Measurements from ENCODE around the gene SLC35A4. TPM values are rescaled to one million over a fixed set of nuclear protein-coding genes. Genes with fewer than 3 reads are reported as not detected.

SLC35A4 gene
- total and polyA plus RNA-seq, 2 of the 13 experiments (the other 11 are each of a cell fraction or from before 2014, with no cell fraction given): 0.71 to 4.0 TPM

- TF ChIP-seq ZNF784 (CRISPR knock-in tag; IDR thresholded peaks at IDR 0.05; ENCODE audit: borderline replicate concordance): peak; percentile 30; the same call in 1 of the 2 replicates
- 0 out of 2 replicates have a peak, but pooled peaks have one; percentile 22 for TF ChIP-seq ZFP36L1 (CRISPR knock-in tag; IDR thresholded peaks at IDR 0.05)
- TF ChIP-seq ZMYM3 (CRISPR knock-in tag; IDR thresholded peaks at IDR 0.05): no peak
- 0 out of 2 replicates have a peak, but pooled peaks have one; percentile 4 for TF ChIP-seq ZNF609 (CRISPR knock-in tag; IDR thresholded peaks at IDR 0.05; ENCODE audit: borderline replicate concordance)
- TF ChIP-seq ZNF350 (CRISPR knock-in tag; IDR thresholded peaks at IDR 0.05; ENCODE audit: borderline replicate concordance, low read depth): 0 out of 2 replicates have a peak, but pooled peaks have one; percentile 87
- no peak for TF ChIP-seq SATB2 (CRISPR knock-in tag; IDR thresholded peaks at IDR 0.05)
- TF ChIP-seq ZNF878 (CRISPR knock-in tag; IDR thresholded peaks at IDR 0.05): 0 out of 2 replicates have a peak, but pooled peaks have one; percentile 22
- peak; percentile 65; the same call in 1 of the 2 replicates for TF ChIP-seq GLI4 (CRISPR knock-in tag; IDR thresholded peaks at IDR 0.05; ENCODE audit: borderline replicate concordance)
- TF ChIP-seq MBD4 (IDR thresholded peaks at IDR 0.05; ENCODE audit: borderline replicate concordance, low read length): 0 out of 2 replicates have a peak, but pooled peaks have one; percentile 15
- no peak for TF ChIP-seq ZMAT3 (CRISPR knock-in tag; conservative IDR thresholded peaks at IDR 0.05)
- TF ChIP-seq, protein P1, sequence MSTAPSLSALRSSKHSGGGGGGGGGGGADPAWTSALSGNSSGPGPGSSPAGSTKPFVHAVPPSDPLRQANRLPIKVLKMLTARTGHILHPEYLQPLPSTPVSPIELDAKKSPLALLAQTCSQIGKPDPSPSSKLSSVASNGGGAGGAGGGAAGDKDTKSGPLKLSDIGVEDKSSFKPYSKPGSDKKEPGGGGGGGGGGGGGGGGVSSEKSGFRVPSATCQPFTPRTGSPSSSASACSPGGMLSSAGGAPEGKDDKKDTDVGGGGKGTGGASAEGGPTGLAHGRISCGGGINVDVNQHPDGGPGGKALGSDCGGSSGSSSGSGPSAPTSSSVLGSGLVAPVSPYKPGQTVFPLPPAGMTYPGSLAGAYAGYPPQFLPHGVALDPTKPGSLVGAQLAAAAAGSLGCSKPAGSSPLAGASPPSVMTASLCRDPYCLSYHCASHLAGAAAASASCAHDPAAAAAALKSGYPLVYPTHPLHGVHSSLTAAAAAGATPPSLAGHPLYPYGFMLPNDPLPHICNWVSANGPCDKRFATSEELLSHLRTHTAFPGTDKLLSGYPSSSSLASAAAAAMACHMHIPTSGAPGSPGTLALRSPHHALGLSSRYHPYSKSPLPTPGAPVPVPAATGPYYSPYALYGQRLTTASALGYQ (CRISPR knock-in tag; IDR thresholded peaks at IDR 0.05): no peak
- TF ChIP-seq HBP1 (CRISPR knock-in tag; IDR thresholded peaks at IDR 0.05; ENCODE audit: low read depth): 0 out of 2 replicates have a peak, but pooled peaks have one; percentile 48
- TF ChIP-seq ELF1 (CRISPR knock-in tag; IDR thresholded peaks at IDR 0.05): 0 out of 2 replicates have a peak, but pooled peaks have one; percentile 59
- TF ChIP-seq ARID2 (CRISPR knock-in tag; IDR thresholded peaks at IDR 0.05; ENCODE audit: borderline replicate concordance): 0 out of 2 replicates have a peak, but pooled peaks have one; percentile 22
- TF ChIP-seq HNF4G (IDR thresholded peaks at IDR 0.05; ENCODE audit: borderline replicate concordance, low read depth, low read length): peak; percentile 39
- TF ChIP-seq HNF4G (CRISPR knock-in tag; IDR thresholded peaks at IDR 0.05; ENCODE audit: borderline replicate concordance, low read depth): no peak; the same call in 1 of the 2 replicates
- TF ChIP-seq ETV5 (CRISPR knock-in tag; IDR thresholded peaks at IDR 0.05; ENCODE audit: borderline replicate concordance): peak; percentile 44; the same call in 1 of the 2 replicates
- no peak; the same call in 1 of the 2 replicates for TF ChIP-seq IRF2 (CRISPR knock-in tag; IDR thresholded peaks at IDR 0.05)
- TF ChIP-seq ZNF136 (CRISPR knock-in tag; IDR thresholded peaks at IDR 0.05; ENCODE audit: low read depth): 0 out of 2 replicates have a peak, but pooled peaks have one; percentile 15
These were observed 17.6 kb upstream of the SLC35A4 start (continued) for GRCh38 chr5:140546851-140547507.

Data from HepG2 (cell line).